ENCODE measurements around the gene CBR1.

The CBR1 gene

GRCh38 chr21:36069713-36070583 lies at the start of gene CBR1:
Gene CBR1 (plus strand): TSS chr21:36070024. CDS start chr21:36070116, 92 bp downstream.
- DNase-seq = peak; percentile 75

DNA sequence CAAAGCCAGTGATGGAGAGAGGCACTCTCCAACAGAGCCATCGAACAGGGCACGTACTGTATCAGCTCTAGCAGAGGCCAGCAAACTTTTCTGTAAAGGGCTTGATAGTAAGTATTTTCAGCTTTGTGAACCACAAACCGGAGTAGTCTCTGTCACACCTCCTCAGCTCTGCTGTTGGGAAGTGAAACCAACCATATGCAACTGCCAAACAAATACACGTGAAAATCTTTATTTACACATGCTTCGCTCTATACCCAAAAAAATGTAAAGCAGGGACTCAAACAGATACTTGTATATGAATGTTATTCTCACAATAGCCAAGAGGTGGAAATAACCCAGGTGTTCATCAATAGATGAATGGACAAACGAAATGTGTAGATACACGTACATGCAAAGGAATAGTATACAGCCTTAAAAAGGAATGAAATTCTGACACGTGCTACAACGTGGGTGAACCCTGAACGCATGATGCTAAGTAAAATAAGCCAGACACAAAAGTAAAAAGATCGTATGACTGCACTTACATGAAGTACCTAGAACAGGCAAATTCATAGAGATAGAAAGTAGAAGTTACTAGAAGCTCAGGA lies 48.5 kb upstream of the CBR1 start:
- no peak for DNase-seq

GRCh38 chr21:36022427-36023091 lies 47.3 kb upstream of the CBR1 start:
- no peak for DNase-seq

DNA sequence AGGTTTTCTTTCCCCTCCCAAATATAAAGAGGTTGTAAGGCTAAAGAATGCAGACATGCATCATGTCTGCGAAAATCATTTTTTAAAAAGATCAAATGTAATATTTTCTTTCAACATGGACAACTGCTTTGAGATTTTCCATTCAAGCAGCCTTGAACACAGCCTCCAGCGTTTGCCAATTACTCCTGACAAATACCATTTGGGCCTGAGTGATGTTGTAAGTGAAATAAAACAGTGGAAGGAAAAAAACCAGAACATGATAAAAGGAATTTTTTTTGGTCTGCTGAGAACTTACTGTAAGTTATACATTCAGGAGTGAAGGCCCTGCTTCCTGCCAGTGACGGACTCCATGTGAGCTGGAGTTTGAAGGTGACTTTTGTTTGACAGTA lies 46.7 kb upstream of the CBR1 start:
- no peak for DNase-seq

GRCh38 chr21:36024782-36025181 lies 45.0 kb upstream of the CBR1 start:
- no peak for DNase-seq

DNA sequence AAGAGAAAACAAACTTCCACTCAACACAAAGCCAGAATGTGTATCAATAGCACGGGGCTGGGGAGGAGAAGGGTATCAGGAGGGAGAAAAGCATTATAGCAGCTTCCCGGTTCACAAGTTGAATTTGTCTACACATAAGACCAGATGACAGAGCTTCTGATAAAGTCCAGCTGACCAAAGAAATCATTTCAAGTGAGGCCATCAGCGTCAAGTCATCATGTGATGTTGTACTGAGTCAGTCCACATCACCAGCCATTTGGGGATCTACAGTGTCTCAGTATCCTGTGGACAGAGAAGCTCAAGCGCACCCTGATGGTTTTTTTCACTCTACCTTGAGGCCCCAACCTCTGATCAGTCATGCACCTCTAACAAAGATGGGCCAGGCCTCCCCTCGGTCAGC lies 42.5 kb upstream of the CBR1 start:
- DNase-seq = no peak

- peak; percentile 36 for DNase-seq
Measured at GRCh38 chr21:36028127-36029069, 41.4 kb upstream of the CBR1 start.

- DNase-seq = no peak
Measured at GRCh38 chr21:36029309-36029708, 40.5 kb upstream of the CBR1 start.

DNA sequence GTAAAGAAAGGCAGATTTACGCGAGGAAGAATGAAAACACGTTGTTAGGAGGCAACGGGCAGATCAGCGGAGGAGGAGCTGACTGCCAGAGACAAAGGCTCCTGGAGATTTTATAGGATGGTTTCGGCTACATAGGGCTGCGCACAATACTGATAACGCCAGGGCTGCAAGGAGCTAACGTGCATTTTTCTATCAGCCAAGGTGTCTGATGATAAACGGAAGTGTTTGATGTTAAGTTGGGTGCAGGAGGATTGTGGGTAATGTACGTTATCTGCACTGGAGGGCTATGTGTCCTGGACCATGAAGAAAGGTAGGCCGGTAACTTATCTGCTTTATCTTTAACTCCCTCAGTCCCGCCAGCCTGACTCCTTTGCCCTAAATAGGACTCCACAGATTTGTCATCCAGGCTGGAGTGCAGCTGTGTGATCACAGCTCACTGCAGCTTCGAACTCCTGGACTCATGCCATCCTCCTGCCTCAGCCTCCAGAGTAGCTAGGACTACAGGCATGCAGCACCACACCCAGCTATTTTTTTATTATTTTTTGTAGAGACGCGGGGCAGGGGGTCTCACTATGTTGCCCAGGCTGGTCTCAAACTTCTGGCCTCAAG lies 39.1 kb upstream of the CBR1 start:
- no peak for DNase-seq

DNA sequence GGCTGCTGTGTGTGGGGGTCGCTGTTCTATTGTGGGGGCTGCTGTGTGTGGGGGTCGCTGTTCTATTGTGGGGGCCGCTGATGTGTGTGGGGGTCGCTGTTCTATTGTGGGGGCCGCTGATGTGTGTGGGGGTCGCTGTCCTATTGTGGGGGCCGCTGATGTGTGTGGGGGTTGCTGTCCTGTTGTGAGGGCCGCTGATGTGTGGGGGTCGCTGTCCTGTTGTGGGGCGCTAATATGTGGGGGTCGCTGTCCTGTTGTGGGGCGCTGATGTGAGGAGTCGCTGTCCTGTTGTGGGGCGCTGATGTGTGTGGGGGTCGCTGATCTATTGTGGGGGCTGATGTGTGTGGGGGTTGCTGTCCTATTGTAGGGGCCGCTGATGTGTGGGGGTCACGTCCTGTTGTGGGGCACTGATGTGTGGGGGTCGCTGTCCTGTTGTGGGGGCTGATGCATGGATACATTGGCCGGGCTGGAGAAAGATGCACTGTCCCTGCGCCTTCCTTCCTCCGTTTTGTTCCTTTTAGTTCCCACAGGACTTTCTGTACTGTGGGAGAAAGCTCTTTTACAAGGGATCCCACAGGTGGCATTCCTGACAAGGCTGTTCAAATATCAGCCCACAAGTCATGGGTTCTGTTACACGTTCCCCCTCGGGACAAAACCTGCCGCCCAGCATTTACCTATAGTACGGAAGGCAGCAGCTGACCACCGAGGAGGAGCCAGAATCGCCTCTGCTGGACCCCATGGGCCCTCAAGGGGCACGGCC lies 37.0 kb upstream of the CBR1 start:
- DNase-seq = no peak

GRCh38 chr21:36034211-36034913 lies 35.5 kb upstream of the CBR1 start:
- DNase-seq = no peak

GRCh38 chr21:36035381-36035791 lies 34.4 kb upstream of the CBR1 start:
- DNase-seq = no peak

DNA sequence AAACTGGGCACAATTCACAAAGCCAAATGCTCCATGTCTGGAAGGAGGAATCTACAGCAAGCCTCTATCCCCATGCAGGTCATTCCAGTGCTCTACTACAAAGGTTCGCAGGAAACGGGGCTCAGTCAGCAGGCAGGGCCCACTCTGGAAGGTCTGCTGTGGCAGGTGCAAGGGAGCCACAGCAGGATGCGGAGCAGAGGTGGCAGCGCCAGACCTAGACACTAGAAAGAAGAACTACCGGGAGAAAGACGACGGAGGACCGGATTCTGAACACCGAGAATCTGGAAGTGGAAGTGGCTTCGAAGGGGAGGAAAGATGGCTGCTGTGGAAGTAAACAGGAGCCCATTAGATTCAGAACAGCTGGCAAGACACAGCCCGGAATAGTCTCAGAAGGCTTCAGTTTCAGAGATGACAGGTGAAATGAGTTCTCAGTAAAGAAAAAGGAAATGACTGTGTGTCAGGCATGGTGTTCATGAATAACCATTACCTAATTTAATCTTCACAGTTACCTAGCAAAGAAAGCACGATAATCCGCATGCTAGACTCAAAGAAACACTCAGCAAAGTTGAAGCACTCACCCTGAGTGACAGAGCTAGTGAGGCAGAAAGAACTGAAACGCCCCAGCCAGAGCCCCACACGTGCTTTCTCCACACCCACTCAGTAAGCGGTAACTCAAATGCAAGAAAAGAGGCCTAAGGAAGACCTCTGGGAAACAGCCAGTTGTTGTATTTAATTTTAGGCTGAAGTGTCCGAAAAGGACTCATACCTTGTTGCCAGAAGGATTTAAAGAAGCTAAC lies 30.9 kb upstream of the CBR1 start:
- no peak for DNase-seq

DNA sequence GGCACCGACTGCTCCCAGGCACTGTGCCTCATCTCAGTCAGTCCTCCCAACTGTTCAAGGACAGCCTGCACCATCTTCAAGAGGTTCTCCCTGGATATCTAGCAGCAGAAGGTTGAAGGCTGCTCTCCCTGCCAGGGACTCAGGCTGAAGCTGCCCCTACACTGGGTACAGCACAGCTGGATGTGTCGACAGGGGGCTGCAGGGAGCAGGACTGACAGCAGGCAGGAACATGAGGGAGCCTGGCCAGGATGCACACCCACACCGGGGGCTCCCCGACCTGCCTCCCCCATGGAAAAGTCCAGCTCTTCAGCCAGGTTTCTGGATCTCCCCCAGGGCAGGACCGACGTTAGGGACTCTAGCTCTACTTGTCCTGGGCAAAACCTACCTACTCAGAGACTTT lies 30.0 kb upstream of the CBR1 start:
- DNase-seq = no peak

DNA sequence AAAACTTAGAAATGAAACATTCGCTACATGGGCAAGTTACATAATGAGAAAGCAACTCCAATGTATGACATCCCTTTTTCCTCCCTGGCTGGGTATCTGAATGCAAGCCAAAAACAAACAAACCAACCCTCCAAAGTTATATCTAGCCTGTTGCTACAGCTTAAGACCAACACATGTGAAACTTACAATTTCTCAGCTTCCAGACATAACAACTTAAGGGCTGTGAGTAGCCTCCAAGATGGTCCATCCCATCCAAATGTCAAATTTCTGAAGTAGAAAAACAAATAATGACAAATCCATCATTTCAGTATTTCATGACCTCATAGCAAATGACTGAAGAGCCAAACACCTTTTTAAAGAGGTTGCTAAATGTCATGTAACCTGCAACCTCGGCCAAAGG lies 29.4 kb upstream of the CBR1 start:
- no peak for DNase-seq

- no peak for DNase-seq
Measured at GRCh38 chr21:36041910-36042309, 27.9 kb upstream of the CBR1 start.

GRCh38 chr21:36044056-36044455 lies 25.8 kb upstream of the CBR1 start:
- no peak for DNase-seq

DNA sequence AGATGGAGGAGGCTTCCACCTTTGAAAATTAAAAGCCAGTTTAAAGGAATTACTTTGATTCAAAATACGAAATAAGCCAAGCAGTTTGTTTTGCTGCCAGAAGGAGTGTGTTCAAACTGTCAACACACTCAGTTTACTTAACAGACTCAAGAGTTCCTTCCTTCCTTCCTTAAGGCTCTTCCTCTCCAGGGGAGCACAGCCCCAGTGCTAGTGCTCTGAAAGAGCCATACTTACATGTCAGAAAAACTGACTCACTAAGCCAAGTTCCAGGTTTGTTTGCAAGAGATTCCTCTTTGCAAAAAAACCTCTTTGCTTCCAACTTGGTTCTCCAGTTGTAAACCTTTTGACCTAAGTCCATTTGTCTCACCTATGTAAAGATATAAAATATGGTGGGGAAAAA lies 23.8 kb upstream of the CBR1 start:
- no peak for DNase-seq

- no peak for DNase-seq
Measured at GRCh38 chr21:36047139-36047538, 22.7 kb upstream of the CBR1 start.

DNA sequence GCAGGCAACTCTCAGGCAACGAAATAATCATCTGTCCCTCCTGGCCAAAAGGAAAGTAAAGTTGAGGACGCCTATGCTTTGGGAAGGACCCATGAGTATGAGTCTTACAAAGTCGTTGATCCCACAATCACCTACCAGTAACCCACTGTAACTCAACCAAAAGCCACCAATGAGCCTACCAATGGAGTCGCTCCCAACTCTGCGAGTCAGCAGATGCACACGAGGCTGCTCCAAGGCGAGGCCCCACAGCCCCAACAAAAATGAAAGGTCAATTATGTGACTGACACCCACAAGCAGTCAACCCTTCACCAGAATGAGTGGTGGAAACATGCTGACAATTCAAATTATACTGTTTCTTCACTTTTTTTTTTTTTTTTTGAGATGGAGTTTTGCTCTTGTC lies 21.5 kb upstream of the CBR1 start:
- no peak for DNase-seq
